ENCODE data around the gene RPL11. TPM values are rescaled to one million over a fixed set of nuclear protein-coding genes. Genes with fewer than 3 reads are reported as not detected.
"Not testable (repeated sequence)": the region's sequence is repeated elsewhere in the genome, so short reads cannot be mapped to it uniquely, and the experiment has no call there.

RPL11 gene
- total RNA-seq, 1 donor from 2014 or later = 852 TPM

DNA sequence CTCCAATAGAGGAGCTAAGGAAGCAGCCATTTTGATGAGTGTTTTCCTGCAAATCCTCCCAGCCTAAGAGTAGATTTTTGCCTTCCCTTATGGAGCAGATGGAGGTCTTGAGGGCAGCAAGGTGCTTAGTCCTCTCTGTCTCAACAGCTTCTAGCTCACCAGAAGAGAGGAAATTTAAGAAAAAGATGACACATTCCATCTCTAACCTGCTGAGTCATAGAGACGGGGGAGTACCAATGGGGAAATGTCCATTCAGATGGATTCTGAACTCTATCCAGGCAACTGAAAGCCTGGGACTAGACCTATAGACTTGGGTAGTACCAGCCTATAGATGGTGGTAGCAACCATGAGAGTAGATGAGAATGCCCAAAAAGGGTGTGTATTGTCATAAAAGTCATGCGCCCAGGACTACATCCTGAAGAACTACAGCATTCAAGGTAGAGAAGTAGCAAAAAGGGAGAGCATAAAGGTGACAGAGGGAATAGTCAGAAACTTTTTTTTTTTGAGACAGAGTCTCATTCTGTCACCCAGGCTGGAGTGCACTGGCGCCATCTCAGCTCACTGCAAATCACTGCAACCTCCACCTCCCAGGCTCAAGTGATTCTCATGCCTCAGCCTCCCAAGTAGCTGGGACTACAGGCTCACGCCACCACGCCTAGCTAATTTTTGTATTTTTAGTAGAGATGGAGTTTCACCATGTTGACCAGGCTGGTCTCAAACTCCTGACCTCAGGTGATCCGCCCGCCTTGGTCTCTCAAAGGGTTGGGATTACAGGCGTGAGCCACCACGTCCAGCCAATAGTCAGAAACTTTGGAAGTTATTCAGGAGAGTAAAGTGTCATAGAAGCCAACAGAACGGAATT lies 41.0 kb downstream of the RPL11 start:
- no peak for DNase-seq

DNA sequence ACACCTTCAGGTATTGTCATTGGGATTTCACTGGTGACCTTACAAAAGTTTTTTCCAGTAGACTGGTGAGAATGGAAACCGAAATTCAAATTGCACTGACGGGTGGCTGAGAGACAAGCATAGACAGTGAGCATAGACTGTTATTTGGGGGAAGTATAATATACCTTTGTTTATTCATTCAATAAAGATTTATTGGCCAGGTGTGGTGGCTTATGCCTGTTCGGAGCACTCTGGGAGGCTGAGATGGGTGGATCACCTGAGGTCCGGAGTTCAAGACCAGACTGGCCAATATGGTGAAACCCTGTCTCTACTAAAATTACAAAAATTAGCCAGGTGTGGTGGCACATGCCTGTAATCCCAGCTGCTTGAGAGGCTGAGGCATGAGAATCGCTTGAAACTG lies 41.7 kb downstream of the RPL11 start:
- DNase-seq = not testable (repeated sequence)

DNA sequence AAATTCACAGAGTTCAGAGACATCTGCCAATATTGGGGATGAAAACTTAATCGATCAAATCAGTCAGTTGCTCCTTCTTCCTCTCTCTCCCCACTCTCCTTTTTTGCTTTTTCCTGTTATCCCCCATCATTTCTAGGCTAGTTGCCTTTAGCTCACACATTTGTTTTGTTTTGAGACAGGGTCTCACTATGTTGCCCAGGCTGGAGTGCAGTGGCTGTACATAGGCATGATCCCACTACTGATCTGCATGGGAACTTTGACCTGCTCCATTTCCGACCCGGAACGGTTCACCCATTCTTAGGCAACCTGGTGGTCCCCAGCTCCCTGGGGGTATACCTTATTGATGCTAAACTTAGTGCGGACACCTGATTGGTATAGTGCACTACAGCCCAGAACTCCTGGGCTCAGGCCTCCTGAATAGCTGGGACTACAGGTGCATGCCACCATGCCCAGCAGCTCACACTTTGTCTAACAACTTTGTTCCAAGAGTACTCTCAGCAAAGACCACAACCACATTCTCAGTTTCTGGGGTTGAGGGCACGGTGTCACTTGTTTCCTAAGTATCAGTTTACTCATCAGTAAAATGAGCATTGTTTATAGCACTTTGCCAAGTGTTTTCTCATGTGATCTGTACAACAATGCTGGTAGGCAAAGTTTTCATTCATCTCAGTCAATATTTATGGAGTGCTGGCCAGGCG lies 45.0 kb downstream of the RPL11 start:
- no peak for DNase-seq

DNA sequence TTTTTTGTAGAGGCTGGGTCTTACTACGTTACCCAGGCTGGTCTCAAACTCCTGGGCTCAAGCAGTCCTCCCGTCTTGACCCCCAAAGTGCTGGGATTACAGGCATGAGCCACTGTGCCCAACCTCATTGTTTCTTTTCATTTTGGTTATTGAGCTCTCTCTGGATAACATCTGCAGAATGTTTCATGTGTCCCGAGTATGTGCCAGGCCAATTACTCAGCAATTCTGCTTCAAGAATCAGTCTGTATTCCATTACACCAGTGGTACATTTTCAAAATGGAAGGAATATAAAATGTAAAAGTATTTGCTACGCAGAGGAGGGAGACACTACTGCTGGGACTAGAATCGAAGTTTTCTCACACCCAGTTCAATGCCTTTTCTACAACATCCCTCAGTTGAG lies 50.0 kb downstream of the RPL11 start:
- DNase-seq = no peak

DNA sequence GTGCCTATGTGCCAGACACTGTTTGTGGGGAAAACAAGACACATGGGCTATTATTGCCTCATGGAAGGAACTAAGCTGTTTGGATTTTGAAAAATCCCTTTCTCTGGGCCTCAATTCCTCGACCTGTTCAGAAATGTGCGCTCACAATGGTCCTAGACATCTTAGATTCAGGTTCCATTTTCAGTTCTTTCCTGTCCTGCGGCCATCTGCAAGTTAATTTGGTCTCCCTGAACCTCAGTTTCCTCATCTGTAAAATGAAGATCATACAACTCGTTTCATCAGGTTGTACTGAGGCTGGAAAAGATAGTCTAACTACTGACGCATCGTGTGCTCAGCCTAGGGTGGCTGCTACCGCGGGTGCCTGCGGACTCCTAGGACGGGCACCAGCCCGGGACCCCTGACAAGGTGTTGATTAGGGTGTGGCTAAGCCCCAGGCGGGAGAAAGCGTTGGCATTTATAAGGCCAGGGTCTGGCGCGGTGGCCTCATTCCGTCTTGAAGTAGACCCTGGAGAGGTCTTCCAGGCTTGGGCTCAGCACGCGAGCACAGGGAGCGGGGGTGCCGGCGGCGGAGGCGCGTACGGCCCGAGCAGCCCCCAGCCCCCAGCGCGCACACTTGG lies 51.2 kb downstream of the RPL11 start:
- peak; percentile 62 for DNase-seq

DNA sequence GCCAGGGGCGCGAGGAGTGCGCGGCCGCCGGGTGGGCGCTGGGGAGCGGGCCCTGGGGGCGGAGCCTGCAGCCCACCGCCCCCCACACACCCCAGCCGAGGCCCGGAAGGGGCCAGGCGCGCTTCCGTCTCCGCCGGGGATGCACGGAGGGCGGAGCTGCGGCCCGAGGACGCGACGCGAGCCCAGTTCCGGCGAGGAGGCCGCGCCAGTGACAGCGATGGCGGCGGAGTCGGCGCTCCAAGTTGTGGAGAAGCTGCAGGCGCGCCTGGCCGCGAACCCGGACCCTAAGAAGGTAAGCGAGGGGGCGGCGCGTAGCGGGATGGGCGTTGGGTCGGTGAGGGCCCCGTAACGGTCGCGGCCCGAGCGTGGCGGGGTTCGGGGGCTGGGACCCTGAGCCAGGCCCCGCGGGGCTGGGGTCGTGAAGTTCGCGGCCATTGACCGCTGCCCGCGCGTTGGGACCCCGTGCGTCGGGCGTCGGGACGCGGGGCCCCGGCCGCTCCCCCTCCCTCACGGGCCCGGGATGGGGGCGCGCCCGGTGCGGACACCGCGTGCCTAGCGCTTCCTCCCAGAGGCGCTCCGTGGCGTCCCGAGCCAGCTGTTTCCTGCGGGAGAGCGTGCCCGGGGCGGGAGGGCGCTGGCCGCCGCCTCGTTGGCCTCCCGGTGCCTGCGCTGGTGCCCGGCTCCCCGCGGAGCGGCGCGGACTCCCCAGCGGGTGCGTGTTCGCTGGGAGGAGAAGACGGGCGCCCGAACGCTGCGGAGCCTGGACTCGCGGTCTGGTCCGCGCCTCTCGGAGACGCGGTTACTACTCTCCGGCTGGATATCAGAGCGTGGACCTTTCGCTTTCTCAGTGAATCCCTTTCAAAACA lies 51.9 kb downstream of the RPL11 start, which contains the start of gene ELOA:
Gene ELOA, plus strand, starts transcription at position 185 of the 866 bp plus-strand sequence. Its CDS starts 33 bp downstream, at position 218.
- DNase-seq = peak; percentile 62

DNA sequence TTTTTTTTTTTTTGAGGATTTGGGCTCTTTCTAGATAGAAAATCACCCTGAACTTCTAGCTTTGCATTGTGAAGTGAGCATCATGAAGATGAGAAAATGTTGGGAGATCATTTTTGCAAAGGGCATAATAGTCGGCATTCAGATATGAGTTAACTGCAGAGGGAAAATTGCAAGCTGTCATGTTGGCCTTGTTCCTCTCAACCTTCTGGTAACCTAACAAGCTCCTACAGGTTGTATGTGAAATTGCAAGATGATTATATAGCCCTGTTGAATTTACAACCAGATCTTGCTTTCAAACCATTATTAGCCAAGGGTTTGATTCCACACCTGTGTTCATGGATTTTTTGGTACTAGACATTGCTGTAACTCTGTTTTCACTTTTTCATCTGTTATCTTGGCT lies 53.9 kb downstream of the RPL11 start:
- DNase-seq = no peak

Other genes with a start within 250 kb of the RPL11 start
- gene ASAP3, start 207.6 kb upstream of the RPL11 start, total RNA-seq = 10.0 TPM
- gene E2F2, start 160.6 kb upstream of the RPL11 start, total RNA-seq = 0.78 TPM
- gene ID3, start 132.3 kb upstream of the RPL11 start, total RNA-seq = 30.3 TPM
- 23.7 TPM for gene ELOA, start 51.7 kb downstream of the RPL11 start, total RNA-seq
- 57.9 TPM for gene PITHD1, start 86.6 kb downstream of the RPL11 start, total RNA-seq
- 20.7 TPM for gene LYPLA2, start 99.3 kb downstream of the RPL11 start, total RNA-seq
- gene GALE, start 108.9 kb downstream of the RPL11 start, total RNA-seq = 20.0 TPM
- 13.7 TPM for gene HMGCL, start 133.6 kb downstream of the RPL11 start, total RNA-seq
- gene FUCA1, start 176.5 kb downstream of the RPL11 start, total RNA-seq = 19.0 TPM
- gene CNR2, start 221.6 kb downstream of the RPL11 start, total RNA-seq = not detected